Panc1 (cell line): ENCODE measurements around the gene GRK3.

ENCODE experiments used
- CTCF ChIP-seq: fragments of 450-650 bp; IDR thresholded peaks from 2 replicates; pipeline ENCODE4 v1.5.1; 2017; ENCODE audit warnings: mild to moderate bottlenecking
- POLR2AphosphoS5 ChIP-seq: IDR thresholded peaks from 2 replicates; pipeline ENCODE4 v1.6.1; 2012; ENCODE audit warnings: mild to moderate bottlenecking, low read depth, low read length, moderate library complexity
- REST ChIP-seq, 2 experiments: IDR thresholded peaks; 2 replicates each; pipeline ENCODE4 v1.6.1; 2011 to 2012; ENCODE audit warnings: low read depth in 2 of 2, control low read depth in 1 of 2, low read length in 1 of 2, mild to moderate bottlenecking in 1 of 2, moderate library complexity in 1 of 2; ENCODE audit not compliant: insufficient read depth in 1 of 2
- SIN3A ChIP-seq: IDR thresholded peaks from 2 replicates; pipeline ENCODE4 v1.6.1; 2012; ENCODE audit warnings: low read depth, mild to moderate bottlenecking, low read length, moderate library complexity, borderline replicate concordance; ENCODE audit not compliant: insufficient read depth

DNA sequence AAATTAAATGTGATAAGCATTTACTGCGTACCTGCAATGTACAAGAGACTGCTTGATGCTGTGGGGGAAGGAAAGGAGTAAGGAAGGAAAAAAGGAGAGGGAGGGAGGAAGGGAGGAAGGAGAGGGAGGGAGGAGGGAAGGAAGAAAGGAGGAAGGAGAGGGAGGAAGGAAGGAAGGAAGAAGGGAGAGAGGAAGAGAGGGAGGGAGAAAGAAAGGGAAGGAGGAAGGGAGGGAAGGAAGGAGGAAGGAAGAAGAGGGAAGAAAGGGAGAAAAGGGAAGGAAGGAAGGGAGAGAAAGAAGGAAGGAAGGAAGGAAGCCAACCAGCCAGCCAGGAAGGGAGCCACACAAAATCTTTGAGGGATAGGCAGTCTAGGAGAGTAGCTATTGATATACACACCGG lies 133.5 kb downstream of the GRK3 start:
- TF ChIP-seq CTCF: no peak
- TF ChIP-seq REST (IDR thresholded peaks at IDR 0.05; ENCODE audit: insufficient read depth in 1 of 2, low read depth in 2 of 2, low read length in 1 of 2): no peak
- no peak for TF ChIP-seq POLR2AphosphoS5
- no peak for TF ChIP-seq SIN3A
